DOHH2 (cell line): Measurements from ENCODE around the gene RBMS3.

Source experiments
- H3F3A ChIP-seq: fragments of 200-600 bp; sonication (generic), shearing (Covaris generic); 2 replicates; pipeline ENCODE4 v1.6.0; 2016; ENCODE audit warnings: antibody characterized with exemption, mild to moderate bottlenecking; ENCODE audit not compliant: control insufficient read depth, insufficient read depth
- H3K27ac ChIP-seq: fragments of 200-600 bp; sonication (generic); 2 replicates; pipeline ENCODE4 v1.5.1; 2014; ENCODE audit warnings: low read depth, mild to moderate bottlenecking, low read length, moderate library complexity
- H3K27me3 ChIP-seq: fragments of 200-600 bp; sonication (generic); 2 replicates; pipeline ENCODE4 v1.6.1; 2014; ENCODE audit warnings: mild to moderate bottlenecking, low read length, mixed read lengths; ENCODE audit not compliant: control insufficient read depth
- H3K36me3 ChIP-seq: fragments of 200-600 bp; sonication (generic); 2 replicates; pipeline ENCODE4 v1.6.1; 2014; ENCODE audit warnings: mild to moderate bottlenecking, low read length, moderate library complexity, mixed read lengths; ENCODE audit not compliant: control insufficient read depth
- H3K4me1 ChIP-seq: fragments of 200-600 bp; sonication (generic); 2 replicates; pipeline ENCODE4 v1.6.1; 2014; ENCODE audit warnings: mild to moderate bottlenecking, low read length, mixed read lengths; ENCODE audit not compliant: control insufficient read depth
- H3K4me2 ChIP-seq: fragments of 200-600 bp; sonication (generic); 2 replicates; pipeline ENCODE4 v1.6.0; 2014; ENCODE audit warnings: mild to moderate bottlenecking, low read length, moderate library complexity
- H3K4me3 ChIP-seq: fragments of 200-600 bp; sonication (generic); 2 replicates; pipeline ENCODE4 v1.5.1; 2014; ENCODE audit warnings: mild to moderate bottlenecking, low read length, mixed read lengths
- H3K79me2 ChIP-seq: fragments of 200-600 bp; sonication (generic); 2 replicates; pipeline ENCODE4 v1.6.1; 2014; ENCODE audit warnings: mild to moderate bottlenecking, low read length, mixed read lengths; ENCODE audit not compliant: control insufficient read depth
- H3K9me2 ChIP-seq: fragments of 200-600 bp; sonication (generic); replicated peaks from 2 replicates; pipeline ENCODE4 v1.6.1; 2014; ENCODE audit warnings: mild to moderate bottlenecking, low read length, mixed read lengths; ENCODE audit not compliant: control insufficient read depth
- H3K9me3 ChIP-seq: fragments of 200-600 bp; sonication (generic); 2 replicates; pipeline ENCODE4 v1.6.1; 2014; ENCODE audit warnings: antibody characterized with exemption, low read length, mixed read lengths; ENCODE audit not compliant: control insufficient read depth, insufficient read depth
- H4K20me1 ChIP-seq: fragments of 200-600 bp; sonication (generic); 2 replicates; pipeline ENCODE4 v1.6.0; 2014; ENCODE audit warnings: low read depth, mild to moderate bottlenecking, antibody characterized with exemption, low read length, moderate library complexity; ENCODE audit not compliant: control insufficient read depth, insufficient read depth
- CTCF ChIP-seq: fragments of 200-600 bp; sonication (generic); IDR thresholded peaks from one replicate; pipeline ENCODE4 v1.5.1; 2014; ENCODE audit warnings: antibody characterized with exemption, mild to moderate bottlenecking, low read depth, low read length; ENCODE audit not compliant: poor library complexity, severe bottlenecking
- EZH2phosphoT487 ChIP-seq: fragments of 200-600 bp; sonication (generic); IDR thresholded peaks from 2 replicates; pipeline ENCODE4 v1.6.1; 2017; ENCODE audit warnings: borderline replicate concordance, mild to moderate bottlenecking, antibody characterized with exemption, low read length, moderate library complexity, mixed read lengths

The RBMS3 gene

GRCh38 chr3:29991198-29991597 lies 710.3 kb downstream of the RBMS3 start:
- TF ChIP-seq EZH2phosphoT487 (no peak), CTCF (no peak)
- Histone ChIP-seq H3K4me1 (no peaks in the 10 kb centered on the region), H3K27ac (no peak overlapping the region)

DNA sequence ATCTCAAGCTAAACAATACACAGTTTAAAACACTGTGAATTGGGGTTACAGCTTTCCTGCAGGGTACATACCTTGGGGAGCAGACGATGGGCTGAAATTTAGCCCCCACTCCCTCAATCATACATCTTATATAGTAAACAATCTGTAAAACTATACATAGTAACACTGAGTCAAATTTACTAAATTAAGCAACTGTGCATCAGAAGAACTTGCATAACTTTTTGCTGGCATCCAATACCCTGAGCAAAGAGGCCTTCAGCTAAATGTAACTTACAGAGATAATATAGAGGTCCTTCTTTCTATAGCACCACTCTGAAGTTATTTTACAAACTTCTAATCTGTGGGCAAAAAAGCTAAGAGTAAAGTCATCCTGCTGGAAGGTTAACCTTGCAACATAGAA lies 721.9 kb downstream of the RBMS3 start:
- no peaks in the 10 kb centered on the region for H4K20me1 ChIP-seq
- no peak for TF ChIP-seq CTCF
- TF ChIP-seq EZH2phosphoT487 = no peak
- no peaks in the 10 kb centered on the region for H3K4me1 ChIP-seq
- no peaks in the 10 kb centered on the region for H3F3A ChIP-seq
- no peaks in the 10 kb centered on the region for H3K36me3 ChIP-seq
- no peak overlapping the region for H3K27ac ChIP-seq
- no peaks in the 10 kb centered on the region for H3K9me2 ChIP-seq
- no peak overlapping the region for H3K4me3 ChIP-seq
- H3K9me3 ChIP-seq = no peaks in the 10 kb centered on the region
- no peak overlapping the region for H3K4me2 ChIP-seq
- H3K27me3 ChIP-seq = no peaks in the 10 kb centered on the region
- H3K79me2 ChIP-seq = no peaks in the 10 kb centered on the region

More at GRCh38 chr3:29991198-29991597, 710.3 kb downstream of the RBMS3 start:
- H3F3A ChIP-seq = no peaks in the 10 kb centered on the region
- H3K79me2 ChIP-seq = no peaks in the 10 kb centered on the region
- H3K27me3 ChIP-seq = no peaks in the 10 kb centered on the region
- H3K9me3 ChIP-seq = no peaks in the 10 kb centered on the region; the same call in 1 of the 2 replicates
- H3K4me3 ChIP-seq = no peak overlapping the region
- H3K4me2 ChIP-seq = no peak overlapping the region
- no peaks in the 10 kb centered on the region for H3K9me2 ChIP-seq
- H4K20me1 ChIP-seq = no peaks in the 10 kb centered on the region
- no peaks in the 10 kb centered on the region for H3K36me3 ChIP-seq

DNA sequence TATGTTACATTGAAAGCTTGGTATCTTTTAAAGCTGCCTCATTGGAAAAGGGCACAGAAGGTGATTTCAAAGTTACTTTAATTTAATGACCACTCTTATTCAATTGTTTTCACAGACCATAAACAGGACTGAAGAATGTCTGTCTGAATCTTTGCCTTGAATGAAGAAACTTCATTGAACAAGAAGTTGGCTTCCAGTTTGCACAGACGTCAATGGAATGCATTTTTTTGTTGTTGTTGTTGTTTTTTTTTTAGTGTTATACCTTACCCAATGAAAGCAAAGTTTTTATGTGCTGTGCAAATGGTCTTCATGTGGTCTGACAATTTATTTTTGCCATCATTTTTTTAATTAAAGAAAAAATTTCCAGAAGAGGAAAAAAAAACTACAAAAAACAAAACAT lies 722.9 kb downstream of the RBMS3 start:
- no peak overlapping the region for H3K4me3 ChIP-seq
- H3K4me1 ChIP-seq = no peaks in the 10 kb centered on the region
- no peak overlapping the region for H3K27ac ChIP-seq
- H3K27me3 ChIP-seq = no peaks in the 10 kb centered on the region
- H4K20me1 ChIP-seq = no peaks in the 10 kb centered on the region
- no peaks in the 10 kb centered on the region for H3K36me3 ChIP-seq
- H3K9me3 ChIP-seq = no peaks in the 10 kb centered on the region
- H3K9me2 ChIP-seq = no peaks in the 10 kb centered on the region
- no peaks in the 10 kb centered on the region for H3F3A ChIP-seq
- H3K4me2 ChIP-seq = no peak overlapping the region
- H3K79me2 ChIP-seq = no peaks in the 10 kb centered on the region
- TF ChIP-seq EZH2phosphoT487 = no peak
- TF ChIP-seq CTCF = no peak

DNA sequence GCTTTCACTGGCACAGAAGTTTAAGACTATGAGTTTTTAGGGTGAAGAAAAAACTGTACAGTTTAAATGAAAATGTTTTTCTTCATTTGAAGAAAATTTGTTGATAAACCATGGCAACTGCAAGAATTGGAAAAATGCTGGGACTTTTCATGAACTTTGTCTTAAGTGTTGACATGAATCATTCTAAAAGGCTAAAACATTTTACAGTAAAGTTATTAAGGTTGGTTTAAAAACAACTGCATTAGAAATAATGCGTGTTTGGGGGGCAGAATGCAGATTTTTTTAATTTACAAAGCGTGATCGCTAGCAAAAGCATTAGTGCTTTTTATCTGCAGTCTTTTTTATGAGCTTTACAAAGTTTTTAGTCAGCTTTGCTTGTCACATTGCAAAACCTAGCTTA lies 723.6 kb downstream of the RBMS3 start:
- Histone ChIP-seq H4K20me1 (no peaks in the 10 kb centered on the region), H3K27ac (no peak overlapping the region), H3K79me2 (no peaks in the 10 kb centered on the region), H3K4me3 (no peak overlapping the region), H3K27me3 (no peaks in the 10 kb centered on the region), H3K36me3 (no peaks in the 10 kb centered on the region), H3K9me2 (no peaks in the 10 kb centered on the region), H3K9me3 (no peaks in the 10 kb centered on the region), H3F3A (no peaks in the 10 kb centered on the region), H3K4me2 (no peak overlapping the region), H3K4me1 (no peaks in the 10 kb centered on the region)
- no peak for TF ChIP-seq CTCF
- TF ChIP-seq EZH2phosphoT487 = no peak
